GM18907 (cell line): ENCODE results near the gene XPR1.

Source experiments
- ATAC-seq: cut with Tn5 transposase; IDR thresholded peaks from one replicate; pipeline ENCODE4 v1.9.1; 2021; ENCODE audit warnings: mild to moderate bottlenecking, moderate library complexity; ENCODE audit not compliant: unreplicated experiment

Gene XPR1

GRCh38 chr1:180631766-180632325 is at the start of gene XPR1:
Gene XPR1, plus strand, starts transcription at chr1:180632022. Its CDS starts 180 bp downstream, at chr1:180632202.
- peak; percentile 98 for ATAC-seq

- no peak for ATAC-seq
Measured at GRCh38 chr1:180584869-180585268, 47.0 kb upstream of the XPR1 start.

GRCh38 chr1:180585994-180586359 is 45.8 kb upstream of the XPR1 start:
- no peak for ATAC-seq

- ATAC-seq, result no peak
Measured at GRCh38 chr1:180586671-180587155, 45.1 kb upstream of the XPR1 start.

GRCh38 chr1:180588121-180588520 is 43.7 kb upstream of the XPR1 start:
- no peak for ATAC-seq

GRCh38 chr1:180590889-180591288 is 40.9 kb upstream of the XPR1 start:
- ATAC-seq, result no peak

GRCh38 chr1:180593382-180593781 is 38.4 kb upstream of the XPR1 start:
- no peak for ATAC-seq

- no peak for ATAC-seq
Measured at GRCh38 chr1:180594723-180595122, 37.1 kb upstream of the XPR1 start.

- no peak for ATAC-seq
Measured at GRCh38 chr1:180595966-180596365, 35.9 kb upstream of the XPR1 start.

GRCh38 chr1:180597520-180597919 is 34.3 kb upstream of the XPR1 start:
- no peak for ATAC-seq

- no peak for ATAC-seq
Measured at GRCh38 chr1:180598333-180598974, 33.4 kb upstream of the XPR1 start.

GRCh38 chr1:180600343-180600742 is 31.5 kb upstream of the XPR1 start:
- ATAC-seq, result no peak

GRCh38 chr1:180601512-180601911 is 30.3 kb upstream of the XPR1 start:
- no peak for ATAC-seq

- ATAC-seq, result no peak
Measured at GRCh38 chr1:180603223-180603849, 28.5 kb upstream of the XPR1 start.

GRCh38 chr1:180603850-180604226 is 28.0 kb upstream of the XPR1 start:
- ATAC-seq, result no peak

GRCh38 chr1:180606155-180606554 is 25.7 kb upstream of the XPR1 start:
- ATAC-seq, result no peak

GRCh38 chr1:180609643-180610555 is 21.9 kb upstream of the XPR1 start:
- ATAC-seq, result no peak

GRCh38 chr1:180610556-180611015 is 21.2 kb upstream of the XPR1 start:
- ATAC-seq, result no peak

- no peak for ATAC-seq
Measured at GRCh38 chr1:180611016-180611930, 20.5 kb upstream of the XPR1 start.

GRCh38 chr1:180612632-180613031 is 19.2 kb upstream of the XPR1 start:
- no peak for ATAC-seq
